Measurements from ENCODE around the gene TPM1. TPM values are rescaled to one million over a fixed set of nuclear protein-coding genes. Genes with fewer than 3 reads are reported as not detected.
"Not testable (repeated sequence)": the region's sequence is repeated elsewhere in the genome, so short reads cannot be mapped to it uniquely, and the experiment has no call there.

TPM1 gene
- total RNA-seq, 1 experiment from 2014 or later, result 1,245 TPM

DNA sequence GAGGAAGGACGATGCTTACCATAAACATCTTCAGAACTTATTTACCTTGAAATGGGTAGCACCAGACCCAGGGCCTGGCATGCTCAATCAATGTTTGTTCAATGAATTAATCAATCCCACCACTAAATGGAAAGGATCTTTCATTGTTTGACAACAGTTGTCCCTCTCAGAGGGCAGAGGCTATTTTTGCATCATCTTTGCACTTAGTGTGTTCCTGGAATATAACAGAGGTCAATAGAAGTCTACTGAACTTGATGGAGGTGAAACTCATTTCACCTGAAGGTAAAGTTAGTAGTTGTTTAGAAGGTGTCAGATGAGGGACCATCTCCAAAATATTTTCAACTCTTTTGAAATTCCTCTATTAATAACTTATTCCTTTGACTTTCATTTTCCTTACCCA is 42.3 kb downstream of the TPM1 start:
- H3K4me3 ChIP-seq, result no peak overlapping the region
- H3K27ac ChIP-seq, result no peak overlapping the region
- H3K36me3 ChIP-seq, result no peaks in the 10 kb centered on the region
- H3K9me3 ChIP-seq (replicated peaks), result no peaks in the 10 kb centered on the region
- no peak for DNase-seq (ENCODE audit: low read depth in 1 of 2, low spot score in 2 of 2)
- no peaks in the 10 kb centered on the region for H3K27me3 ChIP-seq (replicated peaks)
- H3K4me1 ChIP-seq (replicated peaks), result peaks cover 35% of the 10 kb centered on the region

DNA sequence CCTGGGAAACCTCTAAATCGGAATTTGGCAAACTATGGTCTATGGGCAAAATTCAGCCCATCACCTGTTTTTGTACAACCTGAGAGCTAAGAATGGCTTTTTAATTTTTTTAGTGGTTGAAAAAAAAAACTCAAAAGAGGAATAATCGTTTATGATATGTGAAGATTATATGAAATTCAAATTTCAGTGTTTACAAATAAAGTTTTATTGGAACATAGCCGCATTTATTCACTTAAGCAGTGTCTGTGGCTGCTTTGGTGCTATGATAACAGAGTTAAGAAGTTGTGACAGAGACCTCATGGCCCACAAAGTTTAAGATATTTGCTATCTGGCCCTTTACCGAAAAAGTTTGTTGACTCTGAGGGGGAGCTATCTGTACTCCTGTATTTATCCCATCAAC is 42.7 kb downstream of the TPM1 start:
- DNase-seq (ENCODE audit: low read depth in 1 of 2, low spot score in 2 of 2), result no peak
- Histone ChIP-seq H3K4me1 (replicated peaks) (peaks cover 35% of the 10 kb centered on the region), H3K27me3 (replicated peaks) (no peaks in the 10 kb centered on the region), H3K27ac (no peak overlapping the region), H3K4me3 (no peak overlapping the region), H3K9me3 (replicated peaks) (no peaks in the 10 kb centered on the region), H3K36me3 (no peaks in the 10 kb centered on the region)

DNA sequence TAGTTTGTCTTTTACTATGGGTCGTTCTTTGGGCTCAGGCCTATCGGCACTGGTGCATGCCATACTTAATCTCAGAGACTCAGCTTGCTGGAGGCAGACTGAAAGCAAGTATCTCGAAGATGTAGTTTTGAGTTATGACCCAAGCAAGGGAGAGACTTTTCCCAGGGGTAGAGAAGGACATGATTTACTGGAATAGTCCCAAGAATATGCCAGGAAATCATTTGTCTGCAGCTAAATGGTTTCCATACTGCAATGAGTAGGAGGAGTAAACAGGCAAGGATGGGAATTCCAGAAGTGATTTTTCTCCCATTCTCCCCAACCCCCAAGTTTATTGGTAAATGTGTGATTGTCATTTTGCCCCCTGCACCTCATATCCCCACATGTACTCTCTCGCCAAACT is 43.7 kb downstream of the TPM1 start:
- no peak for DNase-seq (ENCODE audit: low read depth in 1 of 2, low spot score in 2 of 2)
- Histone ChIP-seq H3K4me3 (no peak overlapping the region), H3K36me3 (no peaks in the 10 kb centered on the region), H3K27ac (no peak overlapping the region), H3K9me3 (replicated peaks) (no peaks in the 10 kb centered on the region), H3K27me3 (replicated peaks) (no peaks in the 10 kb centered on the region), H3K4me1 (replicated peaks) (peaks cover 38% of the 10 kb centered on the region)

DNA sequence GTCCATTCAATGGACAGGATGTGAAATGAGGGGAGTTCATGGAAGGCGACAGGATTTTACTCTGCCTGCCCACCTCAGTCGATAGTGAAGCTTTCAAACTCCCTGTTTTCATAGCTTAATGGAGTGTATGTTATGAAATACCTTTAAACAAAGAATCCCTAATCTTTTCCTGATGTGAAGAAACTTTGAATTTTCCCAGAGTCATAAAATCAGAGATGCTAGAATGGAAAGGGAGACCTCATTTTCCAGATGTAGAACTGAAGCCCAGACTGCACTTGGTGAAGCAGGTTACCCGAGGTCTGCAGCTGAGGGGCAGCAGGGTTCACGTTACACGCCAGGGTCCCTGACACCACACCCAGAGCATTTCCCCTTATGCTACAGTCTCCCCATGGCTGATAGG is 44.4 kb downstream of the TPM1 start:
- Histone ChIP-seq H3K27me3 (replicated peaks) (no peaks in the 10 kb centered on the region), H3K36me3 (no peaks in the 10 kb centered on the region), H3K27ac (no peak overlapping the region), H3K4me3 (no peak overlapping the region), H3K4me1 (replicated peaks) (peaks cover 45% of the 10 kb centered on the region), H3K9me3 (replicated peaks) (no peaks in the 10 kb centered on the region)
- DNase-seq (ENCODE audit: low read depth in 1 of 2, low spot score in 2 of 2), result no peak

DNA sequence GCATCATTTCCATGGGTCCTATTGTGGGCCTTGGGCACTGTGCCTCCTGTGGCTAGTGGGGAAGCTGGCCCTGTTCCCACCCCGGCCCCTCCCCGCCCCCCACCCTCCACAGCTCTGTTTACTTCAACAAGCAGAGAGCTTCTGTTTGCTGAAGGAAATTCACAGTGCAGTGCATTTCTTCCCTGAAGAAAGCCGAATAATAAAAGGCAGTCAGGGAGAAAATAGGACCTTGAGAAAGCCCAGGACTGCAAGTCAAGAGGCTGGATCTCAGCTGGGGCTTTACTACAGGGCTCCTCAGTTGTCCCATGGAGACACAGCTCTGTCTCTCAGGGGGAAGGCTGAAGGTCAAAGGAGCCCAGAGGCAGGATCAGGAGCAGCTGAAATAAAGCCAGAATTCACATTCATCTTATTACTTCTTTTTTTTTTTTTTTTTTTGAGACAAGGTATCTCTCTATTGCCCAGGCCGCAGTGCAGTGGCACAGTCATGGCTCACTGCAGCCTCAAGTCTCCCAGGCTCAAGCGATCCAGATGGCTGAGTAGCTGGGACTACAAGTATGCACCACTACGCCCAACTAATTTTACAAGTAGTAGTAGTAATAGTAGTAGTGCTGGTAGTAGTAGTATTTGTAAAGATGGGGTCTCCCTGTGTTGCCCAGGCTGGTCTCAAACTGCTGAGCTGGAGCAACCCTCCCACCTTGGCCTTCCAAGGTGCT is 46.1 kb downstream of the TPM1 start:
- H3K36me3 ChIP-seq, result no peaks in the 10 kb centered on the region
- peaks cover 51% of the 10 kb centered on the region for H3K4me1 ChIP-seq (replicated peaks)
- no peaks in the 10 kb centered on the region for H3K9me3 ChIP-seq (replicated peaks)
- DNase-seq (ENCODE audit: low read depth in 1 of 2, low spot score in 2 of 2), result no peak
- H3K4me3 ChIP-seq, result no peak overlapping the region
- H3K27ac ChIP-seq, result peak overlapping the region; percentile 88
- no peaks in the 10 kb centered on the region for H3K27me3 ChIP-seq (replicated peaks)

DNA sequence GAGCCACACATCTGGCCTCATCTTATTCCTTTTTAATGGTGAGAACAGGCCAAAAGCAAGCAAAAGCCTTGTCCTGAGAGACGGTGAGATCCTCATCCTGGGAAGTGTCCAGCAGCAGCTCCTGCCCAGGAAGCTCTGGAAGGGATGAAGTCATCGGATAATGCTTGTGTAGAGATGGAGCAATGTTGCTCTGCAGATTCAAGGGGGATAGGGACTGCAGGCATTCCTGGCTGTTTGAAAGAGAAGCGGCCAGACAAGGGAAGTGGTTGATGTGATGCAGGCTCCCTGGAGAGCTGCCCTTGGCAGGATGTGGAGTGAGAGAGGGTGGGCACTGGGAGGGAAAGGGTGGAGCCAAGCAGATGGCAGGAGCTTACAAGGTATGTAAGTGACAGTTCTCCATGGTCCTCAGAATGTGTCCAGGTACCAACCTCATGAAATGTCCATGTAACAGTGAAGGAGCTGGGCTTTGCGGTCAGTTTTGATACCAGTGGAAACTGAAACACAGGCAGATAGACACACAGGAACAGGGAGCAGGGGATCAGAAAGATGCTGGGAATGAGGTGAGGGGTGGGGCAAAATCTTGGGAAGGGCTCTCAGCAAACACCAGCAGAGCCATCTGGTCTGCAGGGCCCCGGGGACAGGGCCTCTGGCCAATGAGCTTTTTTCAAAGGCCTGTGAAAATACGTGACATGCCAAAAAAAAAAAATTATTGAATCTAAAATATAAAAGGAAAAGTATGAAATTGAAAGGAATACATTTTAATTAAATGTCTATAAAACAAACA is 46.9 kb downstream of the TPM1 start:
- Histone ChIP-seq H3K27me3 (replicated peaks) (no peaks in the 10 kb centered on the region), H3K27ac (peak overlapping the region; percentile 88)

DNA sequence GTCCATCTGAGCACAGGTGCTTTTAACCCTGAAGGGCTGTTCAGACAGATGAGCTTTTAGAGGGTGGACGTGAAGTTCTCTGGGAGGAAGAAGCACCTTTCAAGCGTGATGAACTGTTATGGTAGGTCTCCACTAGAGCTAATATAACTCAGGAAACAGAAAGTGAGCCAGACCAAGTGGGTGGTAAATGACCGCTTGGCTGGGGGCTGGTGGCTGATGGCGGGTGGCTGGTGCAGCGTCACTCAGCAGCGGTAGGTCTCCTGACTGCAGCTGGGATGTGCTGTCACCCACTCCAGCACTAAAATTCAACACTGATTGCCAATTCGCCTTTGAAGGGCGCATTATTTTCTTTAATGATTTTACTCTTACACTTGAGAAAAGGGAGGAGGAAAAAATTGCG is 47.9 kb downstream of the TPM1 start:
- Histone ChIP-seq H3K36me3 (no peaks in the 10 kb centered on the region), H3K9me3 (replicated peaks) (no peaks in the 10 kb centered on the region), H3K4me3 (no peak overlapping the region), H3K27ac (peak overlapping the region; percentile 88), H3K27me3 (replicated peaks) (no peaks in the 10 kb centered on the region), H3K4me1 (replicated peaks) (peaks cover 69% of the 10 kb centered on the region)
- peak; percentile 84 to 86 for DNase-seq (ENCODE audit: low read depth in 1 of 2, low spot score in 2 of 2)

More for the DNA sequence above, 46.9 kb downstream of the TPM1 start:
- Histone ChIP-seq H3K4me1 (replicated peaks) (peaks cover 59% of the 10 kb centered on the region), H3K9me3 (replicated peaks) (no peaks in the 10 kb centered on the region), H3K36me3 (no peaks in the 10 kb centered on the region), H3K4me3 (no peak overlapping the region)
- peak; percentile 81 to 88 for DNase-seq (ENCODE audit: low read depth in 1 of 2, low spot score in 2 of 2)

DNA sequence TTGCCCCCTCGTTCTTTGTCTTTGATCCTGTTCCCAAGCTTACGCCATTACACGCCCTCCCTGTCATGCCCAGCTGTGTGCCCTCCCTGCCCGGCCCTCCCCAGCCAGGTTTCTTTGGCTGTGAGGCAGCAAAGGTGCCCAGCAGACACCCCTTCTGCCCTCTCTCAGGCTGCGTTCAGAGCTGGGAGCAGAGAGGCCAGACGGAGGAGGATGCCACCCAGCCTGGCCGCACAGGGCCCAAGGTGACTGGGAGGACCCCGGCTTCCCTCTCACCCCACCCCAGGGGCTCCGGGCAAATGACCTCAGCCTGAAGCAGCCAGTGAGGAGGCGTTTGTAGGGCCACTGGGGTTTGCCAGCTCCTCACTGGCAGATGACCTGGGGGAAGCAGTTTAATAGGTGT is 48.3 kb downstream of the TPM1 start:
- Histone ChIP-seq H3K36me3 (no peaks in the 10 kb centered on the region), H3K27ac (peak overlapping the region; percentile 88), H3K4me3 (no peak overlapping the region), H3K27me3 (replicated peaks) (no peaks in the 10 kb centered on the region), H3K4me1 (replicated peaks) (peaks cover 73% of the 10 kb centered on the region), H3K9me3 (replicated peaks) (no peaks in the 10 kb centered on the region)
- DNase-seq (ENCODE audit: low read depth in 1 of 2, low spot score in 2 of 2), result peak in 1 of 2 experiments; percentile 52

DNA sequence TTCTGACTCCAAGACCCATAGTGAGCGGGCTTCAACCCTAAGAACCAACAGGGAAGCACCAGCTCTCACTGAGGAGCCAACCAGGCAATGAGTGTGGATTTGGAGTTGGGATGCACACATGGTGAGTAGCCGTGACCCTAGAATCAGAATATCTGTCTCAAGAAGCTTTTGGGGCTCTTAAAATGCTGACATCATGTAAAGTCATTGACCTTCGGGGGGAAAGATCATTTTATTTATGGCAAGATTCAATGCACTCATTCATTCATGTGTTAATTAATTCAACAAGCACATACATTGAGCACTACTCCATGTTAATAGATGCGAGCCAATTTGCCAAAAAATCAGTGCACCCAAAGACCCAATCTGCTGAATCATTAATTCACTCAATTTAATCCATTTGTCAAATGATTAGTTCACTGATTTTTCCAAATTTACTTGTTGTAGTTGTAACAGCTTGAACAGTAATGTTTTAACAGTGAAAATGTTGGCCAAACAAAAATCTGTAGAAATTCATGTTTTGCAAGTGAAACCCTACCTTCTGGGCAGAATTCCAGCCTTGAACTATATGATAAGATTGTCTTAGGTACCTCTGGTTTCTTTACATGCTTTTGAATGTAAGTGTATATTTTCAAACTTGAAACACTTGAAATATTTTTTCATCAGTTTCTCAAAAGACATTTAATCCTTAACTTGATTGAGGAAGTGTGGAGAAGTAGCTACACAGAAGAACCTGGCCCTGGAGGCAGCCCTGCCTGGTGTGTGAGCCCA is 49.3 kb downstream of the TPM1 start:
- no peaks in the 10 kb centered on the region for H3K9me3 ChIP-seq (replicated peaks)
- H3K4me1 ChIP-seq (replicated peaks), result peaks cover 75% of the 10 kb centered on the region
- no peaks in the 10 kb centered on the region for H3K27me3 ChIP-seq (replicated peaks)
- peak overlapping the region; percentile 88; the same call in 1 of the 2 replicates for H3K27ac ChIP-seq
- DNase-seq (ENCODE audit: low read depth in 1 of 2, low spot score in 2 of 2), result no peak
- H3K4me3 ChIP-seq, result no peak overlapping the region
- no peaks in the 10 kb centered on the region for H3K36me3 ChIP-seq

DNA sequence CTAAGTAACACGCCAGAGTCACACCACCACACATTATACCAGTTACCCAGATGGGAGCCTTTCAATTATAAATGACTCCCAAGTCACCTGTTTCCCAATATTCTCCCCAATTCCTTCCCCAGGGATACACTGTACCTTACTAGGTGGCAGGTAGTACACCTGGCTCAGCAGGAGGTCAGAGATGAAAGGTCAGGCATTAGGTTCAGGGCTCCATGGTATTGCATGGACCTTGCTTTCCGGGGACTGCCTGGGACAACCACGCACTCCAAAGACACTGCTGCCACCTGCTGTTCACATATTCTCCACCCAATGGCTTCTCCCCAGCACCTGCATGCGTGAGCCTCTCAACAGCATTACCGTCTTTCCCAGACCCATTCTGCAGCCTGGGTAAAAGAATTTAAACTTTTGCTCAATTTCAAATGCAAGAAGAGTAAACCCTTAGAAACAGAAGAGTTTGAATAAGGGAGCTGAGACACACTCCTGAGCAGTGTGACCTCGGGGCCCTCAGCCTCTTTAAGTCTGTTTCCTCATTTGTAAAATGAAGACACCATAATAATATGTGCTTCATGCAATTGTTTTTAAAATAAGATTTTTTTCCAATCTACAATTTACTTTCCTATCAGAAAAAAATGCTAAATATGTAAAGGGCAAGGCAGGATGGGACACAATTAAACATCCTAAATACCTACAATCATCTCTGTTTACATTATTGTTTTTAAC is 51.1 kb downstream of the TPM1 start:
- Histone ChIP-seq H3K27me3 (replicated peaks) (no peaks in the 10 kb centered on the region), H3K36me3 (no peaks in the 10 kb centered on the region), H3K27ac (peak overlapping the region; percentile 97), H3K4me1 (replicated peaks) (peaks cover 87% of the 10 kb centered on the region), H3K9me3 (replicated peaks) (no peaks in the 10 kb centered on the region), H3K4me3 (no peak overlapping the region)
- peak; percentile 78 to 79 for DNase-seq (ENCODE audit: low read depth in 1 of 2, low spot score in 2 of 2)

DNA sequence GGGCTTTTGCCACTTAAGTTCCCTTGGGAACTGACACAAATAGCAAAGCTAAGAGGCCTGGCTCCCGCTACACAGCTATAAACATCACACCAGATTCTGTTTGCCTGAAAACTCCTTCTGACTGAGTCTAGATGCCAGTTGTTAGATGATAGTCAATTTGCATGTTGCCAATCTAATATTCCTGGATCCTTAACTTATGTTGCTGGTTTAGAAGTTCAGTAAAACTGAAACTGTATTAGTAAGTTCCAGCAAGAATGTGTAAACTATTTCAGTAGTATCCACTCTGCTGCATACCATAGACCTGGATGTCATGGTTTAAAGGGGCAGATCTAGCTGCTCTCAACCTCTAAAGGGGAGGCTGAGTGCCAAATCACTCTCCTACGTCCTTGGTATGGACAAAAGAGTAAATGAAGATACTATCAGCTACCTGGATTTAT is 52.0 kb downstream of the TPM1 start:
- H3K36me3 ChIP-seq, result no peaks in the 10 kb centered on the region
- no peak overlapping the region for H3K4me3 ChIP-seq
- peak overlapping the region; percentile 97 for H3K27ac ChIP-seq

DNA sequence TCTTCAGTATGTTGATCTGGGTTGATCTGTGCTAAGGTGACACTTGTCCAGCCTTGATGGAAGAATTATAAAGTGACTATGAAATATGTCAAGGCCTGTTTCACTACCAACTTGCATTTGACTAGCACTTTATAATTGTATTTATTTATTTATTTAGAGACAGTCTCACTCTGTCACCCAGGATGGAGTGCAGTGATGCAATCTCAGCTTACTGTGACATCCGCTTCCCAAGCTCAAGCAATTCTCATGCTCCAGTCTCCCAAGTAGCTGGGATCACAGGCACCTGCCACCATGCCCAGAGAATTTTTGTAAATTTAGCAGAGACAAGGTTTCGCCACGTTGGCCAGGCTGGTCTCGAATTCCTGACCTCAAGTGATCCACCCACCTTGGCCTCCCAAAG is 53.6 kb downstream of the TPM1 start:
- peak overlapping the region; percentile 97 for H3K27ac ChIP-seq
- H3K36me3 ChIP-seq, result no peaks in the 10 kb centered on the region
- no peak overlapping the region for H3K4me3 ChIP-seq
- no peaks in the 10 kb centered on the region for H3K27me3 ChIP-seq (replicated peaks)
- no peak for DNase-seq (ENCODE audit: low read depth in 1 of 2, low spot score in 2 of 2)
- H3K9me3 ChIP-seq (replicated peaks), result 0 out of 2 replicates have a peak, but pooled peaks cover 3% of the 10 kb centered on the region
- H3K4me1 ChIP-seq (replicated peaks), result peaks cover 62% of the 10 kb centered on the region

More for the DNA sequence above, 52.0 kb downstream of the TPM1 start:
- Histone ChIP-seq H3K27me3 (replicated peaks) (no peaks in the 10 kb centered on the region), H3K9me3 (replicated peaks) (no peaks in the 10 kb centered on the region), H3K4me1 (replicated peaks) (peaks cover 78% of the 10 kb centered on the region)
- DNase-seq (ENCODE audit: low read depth in 1 of 2, low spot score in 2 of 2), result peak; percentile 65 to 86

DNA sequence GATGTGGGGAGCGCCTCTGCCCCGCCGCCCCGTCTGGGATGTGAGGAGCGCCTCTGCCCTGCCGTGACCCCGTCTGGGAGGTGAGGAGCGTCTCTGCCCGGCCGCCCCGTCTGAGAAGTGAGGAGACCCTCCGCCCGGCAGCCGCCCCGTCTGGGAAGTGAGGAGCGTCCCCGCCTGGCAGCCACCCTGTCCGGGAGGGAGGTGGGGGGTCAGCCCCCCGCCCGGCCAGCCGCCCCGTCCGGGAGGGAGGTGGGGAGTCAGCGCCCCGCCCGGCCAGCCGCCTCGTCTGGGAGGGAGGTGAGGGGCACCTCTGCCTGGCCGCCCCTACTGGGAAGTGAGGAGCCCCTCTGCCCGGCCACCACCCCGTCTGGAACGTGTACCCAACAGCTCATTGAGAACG is 56.4 kb downstream of the TPM1 start:
- H3K27me3 ChIP-seq (replicated peaks); H3K36me3 ChIP-seq; H3K27ac ChIP-seq; H3K4me3 ChIP-seq; DNase-seq (ENCODE audit: low read depth in 1 of 2, low spot score in 2 of 2); H3K9me3 ChIP-seq (replicated peaks): not testable (repeated sequence)
- peaks cover 46% of the 10 kb centered on the region for H3K4me1 ChIP-seq (replicated peaks)
